ENCODE results near the gene IL4I1. TPM values are rescaled to one million over a fixed set of nuclear protein-coding genes. Genes with fewer than 3 reads are reported as not detected.
A peak's percentile ranks its signal among the peaks of the same experiment; 100 is the strongest.

IL4I1 gene
- polyA plus RNA-seq, 3 donors, result 5.6 to 7.6 (median 7.0) TPM

DNA sequence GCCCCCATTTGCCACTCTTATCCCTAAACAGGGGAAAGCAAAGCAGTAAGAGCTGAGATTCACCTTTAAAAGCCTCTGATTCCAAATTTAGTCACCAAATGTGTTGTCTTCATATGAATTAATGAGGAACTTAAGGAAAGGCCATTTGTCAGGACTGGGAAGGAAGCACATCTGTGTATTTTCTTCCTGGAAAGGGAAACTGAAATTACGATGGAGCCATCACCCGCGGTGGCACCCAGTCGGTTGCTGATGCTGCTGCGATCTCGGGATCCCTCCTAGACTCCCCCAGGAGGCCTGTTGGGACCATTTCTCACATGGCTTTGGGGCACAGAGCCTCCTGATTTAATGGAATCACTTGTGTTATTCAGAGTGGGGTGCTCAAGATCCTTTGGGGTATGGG is 7.4 kb upstream of the IL4I1 start:
- peaks cover 24% of the 10 kb centered on the region for H3K79me2 ChIP-seq (ENCODE audit: insufficient read depth, low read length)
- H3K36me3 Mint-ChIP-seq, result peaks cover 31 to 36% of the 10 kb centered on the region in 2 donors
- peak overlapping the region; percentile 88 to 96 (median 92) for H3K27ac Mint-ChIP-seq
- H3K4me1 ChIP-seq (ENCODE audit: control insufficient read depth in 1 of 2, insufficient read depth in 2 of 2, low read length in 2 of 2), result peaks cover 21 to 36% of the 10 kb centered on the region in 2 donors
- H3K4me1 Mint-ChIP-seq, result peaks cover 37% of the 10 kb centered on the region
- no peaks in the 10 kb centered on the region for H4K20me1 ChIP-seq (ENCODE audit: insufficient read depth, low read length)
- peaks cover 25 to 35% of the 10 kb centered on the region in 2 donors for H3K36me3 ChIP-seq (replicated peaks in 1 of 2; ENCODE audit: control insufficient read depth in 1 of 2, insufficient read depth in 2 of 2, low read length in 2 of 2)
- no peaks in the 10 kb centered on the region for H3K9me3 ChIP-seq (replicated peaks in 1 of 2; ENCODE audit: control insufficient read depth in 1 of 2, insufficient read depth in 1 of 2, low read length in 2 of 2)
- intact Hi-C loops (cut with micrococcal nuclease), result no loop called here
- 0% methylated on average over 3 of the region's 6 CpGs for WGBS (ENCODE audit: insufficient coverage)
- H3K4me3 Mint-ChIP-seq, result peak overlapping the region; percentile 82 to 93
- peak overlapping the region; percentile 82 for H3K4me2 ChIP-seq (replicated peaks; ENCODE audit: extremely low read depth, low read length, poor library complexity, severe bottlenecking)
- no peaks in the 10 kb centered on the region for H3K9me3 Mint-ChIP-seq
- no peak for TF ChIP-seq CTCF (IDR thresholded peaks at IDR 0.05)
- peak overlapping the region; percentile 58 for H3K9ac ChIP-seq (ENCODE audit: insufficient read depth, low read length, poor library complexity, severe bottlenecking)
- peak; percentile 25 to 64 (median 49) for DNase-seq
- peak overlapping the region; percentile 30 to 78 (median 48) for H3K4me3 ChIP-seq (replicated peaks in 1 of 3; ENCODE audit: low read depth in 2 of 3, low read length in 3 of 3)
- H3K27ac ChIP-seq (ENCODE audit: low read depth in 1 of 2, low read length in 2 of 2), result peak overlapping the region; percentile 66 to 84
- H2AFZ ChIP-seq (ENCODE audit: insufficient read depth, low read depth, low read length, poor library complexity, severe bottlenecking), result peak overlapping the region; percentile 77
- H3K27me3 ChIP-seq (ENCODE audit: control insufficient read depth in 2 of 2, insufficient read depth in 2 of 2, low read length in 2 of 2), result no peaks in the 10 kb centered on the region
- peaks cover 1 to 17% (median 1%) of the 10 kb centered on the region in 3 donors for H3K27me3 Mint-ChIP-seq (ENCODE audit: low read depth in 3 of 3)

- TF ChIP-seq CTCF (IDR thresholded peaks at IDR 0.05), result no peak
- H2AFZ ChIP-seq (ENCODE audit: insufficient read depth, low read depth, low read length, poor library complexity, severe bottlenecking), result no peak overlapping the region
- H3K4me1 ChIP-seq (ENCODE audit: control insufficient read depth in 1 of 2, insufficient read depth in 2 of 2, low read length in 2 of 2), result peaks cover 42 to 43% of the 10 kb centered on the region in 2 donors
- no peaks in the 10 kb centered on the region for H3K79me2 ChIP-seq (ENCODE audit: insufficient read depth, low read length)
- peaks cover 0 to 4% (median 0%) of the 10 kb centered on the region in 7 donors for H3K9me3 Mint-ChIP-seq
- peaks cover 20 to 32% (median 22%) of the 10 kb centered on the region in 3 donors for H3K27me3 Mint-ChIP-seq (ENCODE audit: low read depth in 3 of 3)
- peaks cover 3 to 15% of the 10 kb centered on the region in 2 donors for H3K36me3 Mint-ChIP-seq
- H3K4me3 Mint-ChIP-seq, result peak overlapping the region; percentile 76 to 87
- peaks cover 48% of the 10 kb centered on the region for H3K4me1 Mint-ChIP-seq
- intact Hi-C loops (cut with micrococcal nuclease), result no loop called here
- 92% methylated on average over 8 of the region's 17 CpGs for WGBS (ENCODE audit: insufficient coverage)
- H3K4me3 ChIP-seq (replicated peaks in 1 of 3; ENCODE audit: low read depth in 2 of 3, low read length in 3 of 3), result peak overlapping the region in 1 of 3 experiments; percentile 6
- H3K27ac Mint-ChIP-seq, result peak overlapping the region; percentile 97 to 100 (median 99)
- peak overlapping the region; percentile 99 to 100 for H3K27ac ChIP-seq (ENCODE audit: low read depth in 1 of 2, low read length in 2 of 2)
- peaks cover 0 to 9% of the 10 kb centered on the region in 2 donors for H3K27me3 ChIP-seq (ENCODE audit: control insufficient read depth in 2 of 2, insufficient read depth in 2 of 2, low read length in 2 of 2)
- no peaks in the 10 kb centered on the region for H4K20me1 ChIP-seq (ENCODE audit: insufficient read depth, low read length)
- no peaks in the 10 kb centered on the region for H3K36me3 ChIP-seq (replicated peaks in 1 of 2; ENCODE audit: control insufficient read depth in 1 of 2, insufficient read depth in 2 of 2, low read length in 2 of 2)
- no peak overlapping the region for H3K9ac ChIP-seq (ENCODE audit: insufficient read depth, low read length, poor library complexity, severe bottlenecking)
- H3K9me3 ChIP-seq (replicated peaks in 1 of 2; ENCODE audit: control insufficient read depth in 1 of 2, insufficient read depth in 1 of 2, low read length in 2 of 2), result no peaks in the 10 kb centered on the region
- DNase-seq, result no peak
- peak overlapping the region; percentile 83 for H3K4me2 ChIP-seq (replicated peaks; ENCODE audit: extremely low read depth, low read length, poor library complexity, severe bottlenecking)
These were observed 955 bp downstream of the IL4I1 start for GRCh38 chr19:49895566-49896297.
